Liver (tissue), 9 donors: ENCODE data around the gene ADCK1. TPM values are rescaled to one million over a fixed set of nuclear protein-coding genes. Genes with fewer than 3 reads are reported as not detected.

Experiments
- DNase-seq: peaks from one replicate; pipeline ENCODE4 v3.0.0-alpha.2; 2017; ENCODE audit warnings: low spot score
- H3K27ac ChIP-seq, 2 donors: one replicate each; pipeline ENCODE4 v1.7.0; 2013; ENCODE audit warnings: inconsistent platforms in 2 of 2, low read length in 2 of 2, control low read depth in 1 of 2, low read depth in 1 of 2, mild to moderate bottlenecking in 1 of 2
- H3K27me3 ChIP-seq, 4 donors: one replicate each; pipeline versions ENCODE4 v1.6.1 to v1.7.0; 2013; ENCODE audit warnings: low read length in 3 of 4, inconsistent platforms in 1 of 4, mild to moderate bottlenecking in 1 of 4, moderate library complexity in 1 of 4; ENCODE audit not compliant: control insufficient read depth in 4 of 4, insufficient read depth in 4 of 4
- H3K36me3 ChIP-seq, 4 donors: one replicate each; pipeline versions ENCODE4 v1.6.1 to v1.7.0; 2013; ENCODE audit warnings: low read length in 3 of 4, mild to moderate bottlenecking in 3 of 4, low read depth in 1 of 4, moderate library complexity in 1 of 4; ENCODE audit not compliant: control insufficient read depth in 4 of 4, insufficient read depth in 3 of 4
- H3K4me1 ChIP-seq, 4 donors: one replicate each; pipeline versions ENCODE4 v1.6.1 to v1.7.0; 2013; ENCODE audit warnings: low read length in 3 of 4, mild to moderate bottlenecking in 3 of 4, moderate library complexity in 1 of 4; ENCODE audit not compliant: control insufficient read depth in 4 of 4, insufficient read depth in 4 of 4
- H3K4me3 ChIP-seq, 3 donors: one replicate each; pipeline versions ENCODE4 v1.6.1 to v1.7.0; 2013; ENCODE audit warnings: low read length in 3 of 3, control low read depth in 1 of 3, low read depth in 1 of 3, mild to moderate bottlenecking in 1 of 3
- H3K9ac ChIP-seq, 2 donors: one replicate each; pipeline ENCODE4 v1.7.0; 2013; ENCODE audit warnings: low read length in 2 of 2, mild to moderate bottlenecking in 2 of 2, moderate library complexity in 2 of 2, control low read depth in 1 of 2, low read depth in 1 of 2
- H3K9me3 ChIP-seq, 4 donors: one replicate each; pipeline versions ENCODE4 v1.6.1 to v1.7.0; 2013; ENCODE audit warnings: low read length in 3 of 4; ENCODE audit not compliant: control insufficient read depth in 4 of 4
- EGR1 ChIP-seq, 2 donors: IDR thresholded peaks; 2 replicates each; pipeline ENCODE4 v1.6.1; 2016 to 2018; ENCODE audit warnings: antibody characterized with exemption in 2 of 2, low read depth in 2 of 2
- FOXA1 ChIP-seq: IDR thresholded peaks from 2 replicates; pipeline ENCODE4 v1.6.1; 2016; ENCODE audit warnings: antibody characterized with exemption
- FOXA2 ChIP-seq: IDR thresholded peaks from 2 replicates; pipeline ENCODE4 v1.6.1; 2016; ENCODE audit warnings: antibody characterized with exemption
- HNF4A ChIP-seq, 2 donors: conservative IDR thresholded peaks; 2 replicates each; pipeline ENCODE4 v1.6.1; 2016; ENCODE audit warnings: antibody characterized with exemption in 2 of 2, mild to moderate bottlenecking in 2 of 2
- JUND ChIP-seq, 2 donors: IDR thresholded peaks; 2 replicates each; pipeline ENCODE4 v1.6.1; 2016; ENCODE audit warnings: antibody characterized with exemption in 2 of 2
- RAD21 ChIP-seq, 2 donors: IDR thresholded peaks; 2 replicates each; pipeline ENCODE4 v1.6.1; 2016; ENCODE audit warnings: antibody characterized with exemption in 2 of 2, mild to moderate bottlenecking in 2 of 2
- RXRA ChIP-seq, 2 donors: IDR thresholded peaks; 2 replicates each; pipeline ENCODE4 v1.6.1; 2017 to 2018; ENCODE audit warnings: antibody characterized with exemption in 2 of 2, mild to moderate bottlenecking in 1 of 2
- SP1 ChIP-seq: IDR thresholded peaks from 2 replicates; pipeline ENCODE4 v1.6.1; 2018; ENCODE audit warnings: antibody characterized with exemption, mild to moderate bottlenecking
- TAF1 ChIP-seq: conservative IDR thresholded peaks from 2 replicates; pipeline ENCODE4 v1.6.1; 2016; ENCODE audit warnings: antibody characterized with exemption, mild to moderate bottlenecking
- YY1 ChIP-seq: IDR thresholded peaks from 2 replicates; pipeline ENCODE4 v1.6.1; 2016; ENCODE audit warnings: antibody characterized with exemption, mild to moderate bottlenecking
- WGBS: extraction: QIAGEN DNeasy Blood & Tissue Kit; methylation state at CpG from one replicate; pipeline ENCODE4 v1.1.7; 2013; 5-methylcytosine and 5-hydroxymethylcytosine counted together
- polyA plus RNA-seq, 2 donors: library from polyadenylated mRNA; stranded (reverse) in 1 of 2; unstranded in 1 of 2; fragments of 200-250 nt in 1 of 2; fragments of >200 nt in 1 of 2; fragmentation: Nextera tagmentation in 1 of 2; extraction: Ambion mirVana in 1 of 2; gene quantifications; one replicate each; pipeline versions ENCODE4 v1.2.1 to v1.2.3, GENCODE V29; 2013 to 2015
- total RNA-seq, 2 donors: library from RNA; depleted of rRNA; stranded (reverse); fragments of >200 nt; gene quantifications; one replicate each; pipeline ENCODE4 v1.2.3, GENCODE V29; 2014
- TF ChIP-seq, protein P1 (sequence below): fragments of 150-350 bp; IDR thresholded peaks from 2 replicates; pipeline ENCODE4 v1.5.1; 2017; ENCODE audit warnings: improper control_type of control experiment, low read depth, low read length; ENCODE audit not compliant: missing input control
- TF ChIP-seq, protein P2 (sequence below): IDR thresholded peaks from 2 replicates; pipeline ENCODE4 v1.6.1; 2016; ENCODE audit warnings: antibody characterized with exemption
- TF ChIP-seq, protein P3 (sequence below): IDR thresholded peaks from 2 replicates; pipeline ENCODE4 v1.6.1; 2016; ENCODE audit warnings: antibody characterized with exemption
- TF ChIP-seq, protein P4 (sequence below): IDR thresholded peaks from 2 replicates; pipeline ENCODE4 v1.6.1; 2016; ENCODE audit warnings: antibody characterized with exemption
- donor health status: healthy.
- donor health status: healthy.
- donor health status: healthy.
- donor health status: healthy.
- donor health status: healthy.

The ADCK1 gene
- total and polyA plus RNA-seq, 4 donors, result 4.0 to 4.9 (median 4.4) TPM

DNA sequence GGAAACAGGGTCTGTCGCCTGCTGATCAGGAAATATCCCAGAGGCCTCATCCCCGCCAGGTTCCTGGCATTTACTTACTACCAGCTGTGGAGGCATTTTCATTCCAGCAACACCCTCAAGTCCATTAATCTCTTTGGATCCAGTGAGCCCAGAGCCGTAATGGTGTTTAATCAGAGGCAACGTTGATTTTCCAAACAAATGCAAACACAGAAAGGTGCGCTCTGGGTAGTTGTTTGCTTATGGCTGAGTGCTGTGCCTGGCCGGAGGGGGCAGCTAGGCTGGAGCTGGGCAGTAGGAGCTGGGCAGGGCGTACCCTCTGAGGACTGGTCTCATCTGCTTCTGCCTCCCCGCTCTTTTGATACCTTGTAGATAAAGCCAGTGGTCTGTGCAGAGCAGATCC, 110.6 kb downstream of the ADCK1 start (continued):
- TF ChIP-seq, protein P1, sequence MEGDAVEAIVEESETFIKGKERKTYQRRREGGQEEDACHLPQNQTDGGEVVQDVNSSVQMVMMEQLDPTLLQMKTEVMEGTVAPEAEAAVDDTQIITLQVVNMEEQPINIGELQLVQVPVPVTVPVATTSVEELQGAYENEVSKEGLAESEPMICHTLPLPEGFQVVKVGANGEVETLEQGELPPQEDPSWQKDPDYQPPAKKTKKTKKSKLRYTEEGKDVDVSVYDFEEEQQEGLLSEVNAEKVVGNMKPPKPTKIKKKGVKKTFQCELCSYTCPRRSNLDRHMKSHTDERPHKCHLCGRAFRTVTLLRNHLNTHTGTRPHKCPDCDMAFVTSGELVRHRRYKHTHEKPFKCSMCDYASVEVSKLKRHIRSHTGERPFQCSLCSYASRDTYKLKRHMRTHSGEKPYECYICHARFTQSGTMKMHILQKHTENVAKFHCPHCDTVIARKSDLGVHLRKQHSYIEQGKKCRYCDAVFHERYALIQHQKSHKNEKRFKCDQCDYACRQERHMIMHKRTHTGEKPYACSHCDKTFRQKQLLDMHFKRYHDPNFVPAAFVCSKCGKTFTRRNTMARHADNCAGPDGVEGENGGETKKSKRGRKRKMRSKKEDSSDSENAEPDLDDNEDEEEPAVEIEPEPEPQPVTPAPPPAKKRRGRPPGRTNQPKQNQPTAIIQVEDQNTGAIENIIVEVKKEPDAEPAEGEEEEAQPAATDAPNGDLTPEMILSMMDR, result no peak
- no peak for TF ChIP-seq SP1

DNA sequence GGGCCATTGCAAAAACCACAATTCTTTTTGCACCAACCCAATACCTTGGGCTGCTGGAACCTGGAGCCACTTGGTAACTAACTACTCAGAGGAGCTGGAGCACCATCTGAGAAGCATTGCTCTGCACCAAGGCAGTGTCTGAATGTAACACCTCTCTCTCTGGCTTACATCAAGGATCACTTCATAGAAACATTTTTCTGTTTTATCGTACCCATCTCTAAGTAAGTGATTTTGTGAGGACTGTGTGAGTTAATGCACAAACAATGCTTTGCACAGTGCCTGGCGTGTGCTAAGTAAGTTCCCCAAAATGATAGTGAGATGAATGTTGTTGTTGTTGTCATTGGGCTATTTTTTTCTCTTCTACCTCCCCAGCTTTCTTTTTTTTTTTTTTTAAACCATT, 111.4 kb downstream of the ADCK1 start:
- no peak overlapping the region for H3K4me3 ChIP-seq
- no peaks in the 10 kb centered on the region for H3K4me1 ChIP-seq
- H3K27ac ChIP-seq, result no peak overlapping the region
- no peak for DNase-seq
- H3K9me3 ChIP-seq, result no peaks in the 10 kb centered on the region
- H3K9ac ChIP-seq, result no peak overlapping the region
- no peaks in the 10 kb centered on the region for H3K36me3 ChIP-seq
- no peaks in the 10 kb centered on the region for H3K27me3 ChIP-seq
- TF ChIP-seq, protein P2, sequence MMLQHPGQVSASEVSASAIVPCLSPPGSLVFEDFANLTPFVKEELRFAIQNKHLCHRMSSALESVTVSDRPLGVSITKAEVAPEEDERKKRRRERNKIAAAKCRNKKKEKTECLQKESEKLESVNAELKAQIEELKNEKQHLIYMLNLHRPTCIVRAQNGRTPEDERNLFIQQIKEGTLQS, result no peak
- TF ChIP-seq RXRA (IDR thresholded peaks at IDR 0.05) (no peak), SP1 (no peak), RAD21 (IDR thresholded peaks at IDR 0.05) (no peak), TAF1 (no peak), FOXA2 (no peak), FOXA1 (no peak), HNF4A (conservative IDR thresholded peaks at IDR 0.05) (no peak), JUND (IDR thresholded peaks at IDR 0.05) (no peak)
- TF ChIP-seq, protein P1, result no peak
- TF ChIP-seq, protein P3, sequence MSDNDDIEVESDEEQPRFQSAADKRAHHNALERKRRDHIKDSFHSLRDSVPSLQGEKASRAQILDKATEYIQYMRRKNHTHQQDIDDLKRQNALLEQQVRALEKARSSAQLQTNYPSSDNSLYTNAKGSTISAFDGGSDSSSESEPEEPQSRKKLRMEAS, result no peak
- TF ChIP-seq, protein P4, sequence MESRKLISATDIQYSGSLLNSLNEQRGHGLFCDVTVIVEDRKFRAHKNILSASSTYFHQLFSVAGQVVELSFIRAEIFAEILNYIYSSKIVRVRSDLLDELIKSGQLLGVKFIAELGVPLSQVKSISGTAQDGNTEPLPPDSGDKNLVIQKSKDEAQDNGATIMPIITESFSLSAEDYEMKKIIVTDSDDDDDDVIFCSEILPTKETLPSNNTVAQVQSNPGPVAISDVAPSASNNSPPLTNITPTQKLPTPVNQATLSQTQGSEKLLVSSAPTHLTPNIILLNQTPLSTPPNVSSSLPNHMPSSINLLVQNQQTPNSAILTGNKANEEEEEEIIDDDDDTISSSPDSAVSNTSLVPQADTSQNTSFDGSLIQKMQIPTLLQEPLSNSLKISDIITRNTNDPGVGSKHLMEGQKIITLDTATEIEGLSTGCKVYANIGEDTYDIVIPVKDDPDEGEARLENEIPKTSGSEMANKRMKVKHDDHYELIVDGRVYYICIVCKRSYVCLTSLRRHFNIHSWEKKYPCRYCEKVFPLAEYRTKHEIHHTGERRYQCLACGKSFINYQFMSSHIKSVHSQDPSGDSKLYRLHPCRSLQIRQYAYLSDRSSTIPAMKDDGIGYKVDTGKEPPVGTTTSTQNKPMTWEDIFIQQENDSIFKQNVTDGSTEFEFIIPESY, result no peak
- WGBS, result 94% methylated on average over 2 of the region's 2 CpGs

DNA sequence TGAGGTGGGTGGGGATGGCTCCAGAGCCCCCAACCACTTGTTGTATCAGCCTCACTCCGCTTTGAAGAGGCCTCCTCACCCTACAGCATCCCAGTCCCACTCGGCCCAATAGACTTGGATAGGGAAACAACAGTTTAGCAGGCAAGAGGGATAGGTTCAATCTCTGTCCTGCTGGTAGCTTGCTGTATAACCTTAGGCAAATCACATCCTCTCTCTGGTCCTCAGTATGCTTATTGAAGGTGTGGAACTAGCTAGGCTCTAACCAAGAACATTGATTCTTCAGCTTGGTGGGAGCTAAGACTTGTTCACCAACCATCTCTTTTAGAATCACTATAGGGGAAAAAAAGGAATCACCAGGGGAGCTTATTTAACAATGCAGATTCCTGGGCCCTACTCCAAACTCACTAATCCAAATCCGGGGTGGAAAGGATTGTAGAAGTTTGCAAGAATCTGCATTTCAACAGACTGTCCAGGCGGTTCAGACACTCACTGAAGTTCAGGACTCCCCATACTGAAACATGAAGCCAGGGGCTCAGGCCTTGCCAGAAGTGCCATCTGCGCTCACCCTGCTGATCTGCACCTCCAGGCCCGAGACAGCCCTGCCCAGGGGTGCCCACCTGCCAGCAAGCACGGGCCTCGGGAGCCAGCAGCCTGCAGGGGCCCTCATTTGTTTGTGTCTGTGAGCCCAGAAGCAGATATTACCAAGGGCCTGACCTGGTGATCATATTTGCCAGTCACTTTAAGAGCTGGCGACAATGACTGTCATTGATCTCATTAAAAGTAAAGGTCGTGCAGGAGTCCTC, 113.0 kb downstream of the ADCK1 start:
- DNase-seq, result no peak
- WGBS, result 82% methylated on average over 10 of the region's 10 CpGs
- H3K36me3 ChIP-seq, result no peaks in the 10 kb centered on the region
- TF ChIP-seq RAD21 (IDR thresholded peaks at IDR 0.05) (no peak), SP1 (no peak), HNF4A (conservative IDR thresholded peaks at IDR 0.05) (no peak), YY1 (no peak), FOXA2 (no peak), EGR1 (IDR thresholded peaks at IDR 0.05; ENCODE audit: low read depth in 2 of 2) (no peak), TAF1 (no peak), JUND (IDR thresholded peaks at IDR 0.05) (no peak), FOXA1 (no peak)
- TF ChIP-seq, protein P4, result no peak
- TF ChIP-seq, protein P1, result no peak
- TF ChIP-seq, protein P2, result no peak
- TF ChIP-seq, protein P3, result no peak

More for the DNA sequence above, 113.0 kb downstream of the ADCK1 start:
- Histone ChIP-seq H3K27me3 (no peaks in the 10 kb centered on the region), H3K4me1 (no peaks in the 10 kb centered on the region), H3K4me3 (no peak overlapping the region), H3K9me3 (no peaks in the 10 kb centered on the region), H3K27ac (no peak overlapping the region), H3K9ac (no peak overlapping the region)
